Activated naive CD4-positive, alpha-beta T cell treated with Interleukin-2 at 50 U/mL for 16 hours (primary cell): ENCODE data around the gene SRPK3.

Source experiments
- DNase-seq: peaks from one replicate; pipeline ENCODE4 v3.0.0-alpha.2; 2020

The SRPK3 gene

GRCh38 chrX:153789654-153790053 lies 8.8 kb downstream of the SRPK3 start:
- DNase-seq = no peak

DNA sequence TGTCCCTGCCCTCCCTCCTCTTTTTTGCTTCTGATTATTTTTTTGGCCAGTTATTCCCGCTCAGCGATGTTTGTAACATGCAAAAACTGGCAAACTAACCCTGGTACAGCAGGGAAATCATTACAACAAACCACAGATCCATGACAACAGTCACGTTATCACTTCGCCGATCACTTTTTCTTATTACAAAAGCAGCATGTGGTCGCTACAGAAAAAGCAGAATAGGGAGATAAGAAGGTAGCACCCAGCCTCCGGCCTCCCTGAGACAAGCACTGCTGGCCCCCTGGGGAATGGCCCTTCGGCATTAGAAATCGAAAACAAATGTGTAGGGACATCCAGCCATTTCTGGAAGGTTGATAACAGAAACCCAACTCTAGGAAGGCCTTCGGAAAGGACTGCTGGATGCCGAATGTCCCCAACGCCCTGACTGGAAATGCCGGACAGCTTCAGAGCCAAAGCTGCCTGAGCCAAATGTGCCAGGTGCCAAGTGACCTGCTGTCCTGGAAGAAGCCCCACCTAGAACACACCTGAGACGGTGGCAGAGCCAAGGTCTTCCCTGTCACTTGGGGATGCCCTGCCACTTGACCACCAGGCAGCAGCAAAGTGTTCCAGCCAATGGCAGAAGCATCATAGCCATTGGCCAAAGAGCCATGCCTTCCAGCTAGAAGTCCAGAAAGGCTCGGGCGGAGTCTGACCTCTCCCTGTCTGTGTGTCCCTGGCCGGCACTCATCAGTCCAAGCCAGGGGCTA lies 10.4 kb downstream of the SRPK3 start:
- DNase-seq = no peak

GRCh38 chrX:153792368-153792767 lies 11.5 kb downstream of the SRPK3 start:
- no peak for DNase-seq

DNA sequence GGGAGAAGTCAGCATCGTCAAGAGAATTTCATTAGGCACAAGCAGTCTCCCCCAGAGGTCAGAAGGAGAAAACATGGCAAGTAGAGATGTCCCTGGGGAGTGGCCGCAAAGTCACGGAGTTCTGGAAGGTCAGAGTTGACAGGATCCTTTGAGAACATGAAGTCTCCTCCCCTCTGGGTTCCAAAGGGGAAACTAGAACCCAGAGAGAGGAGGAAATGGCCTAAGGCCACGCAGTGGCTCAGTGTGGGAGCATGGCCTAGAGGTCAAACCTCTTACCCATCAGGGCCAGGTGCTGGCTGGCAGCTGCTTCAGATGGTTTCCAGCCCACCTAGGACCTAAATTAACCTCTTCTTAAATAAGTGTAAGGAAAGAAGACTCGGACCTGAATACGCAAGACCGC lies 12.4 kb downstream of the SRPK3 start:
- DNase-seq = no peak

- DNase-seq = peak; percentile 91
Measured at GRCh38 chrX:153794018-153794896, 13.4 kb downstream of the SRPK3 start, which contains the start of the genes IDH3G and SSR4. Gene IDH3G, minus strand, starts transcription at chrX:153794375. Its CDS starts 49 bp downstream, at chrX:153794326. Gene SSR4, plus strand, starts transcription at chrX:153794668. Its CDS starts 20 bp downstream, at chrX:153794688.

DNA sequence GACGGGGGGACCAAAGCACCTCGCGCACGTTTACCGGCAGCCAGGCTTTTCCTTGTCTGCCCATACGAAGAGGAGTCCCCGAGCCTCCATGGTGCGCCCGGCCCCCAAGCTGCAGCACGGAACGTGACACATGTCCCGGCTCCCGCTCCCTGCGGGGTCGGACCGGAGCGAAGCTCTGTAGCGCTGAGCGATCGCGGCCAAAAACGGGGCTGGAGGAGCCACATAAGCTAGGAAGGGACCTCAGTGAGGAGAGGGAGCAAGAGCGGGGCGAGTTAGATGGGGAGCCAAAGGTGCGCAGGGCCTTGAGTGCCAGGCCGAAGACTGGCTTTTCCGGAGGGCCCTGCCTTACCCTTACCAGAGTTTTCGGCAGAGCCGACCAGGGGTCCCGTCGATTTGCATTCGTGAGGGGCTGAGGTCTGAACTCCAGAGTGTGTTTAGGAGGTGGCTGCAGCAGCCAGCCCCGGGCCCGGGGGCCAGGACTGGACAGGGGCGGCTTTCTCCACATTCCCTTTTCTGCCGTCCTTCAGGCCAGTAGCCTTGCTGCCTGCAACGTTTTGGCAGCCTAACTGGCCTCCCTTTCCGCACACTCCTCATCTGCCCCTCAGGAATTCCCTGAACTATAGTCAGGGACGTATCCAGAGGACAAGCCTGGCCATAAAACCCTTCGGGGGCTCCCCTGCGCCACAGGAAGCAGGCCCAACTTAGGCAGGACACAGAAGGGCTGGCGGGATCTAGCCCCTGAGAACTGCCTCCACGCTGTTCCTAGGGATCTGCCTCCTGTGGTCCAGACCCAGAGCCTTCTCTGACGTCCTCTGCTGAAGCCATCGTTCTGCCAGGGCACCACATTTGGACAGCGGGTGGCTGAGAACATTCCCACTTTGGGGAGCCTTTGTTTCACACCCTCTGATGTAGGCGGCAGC lies 14.3 kb downstream of the SRPK3 start:
- peak; percentile 28 for DNase-seq

GRCh38 chrX:153797415-153798015 lies 16.7 kb downstream of the SRPK3 start:
- DNase-seq = no peak

DNA sequence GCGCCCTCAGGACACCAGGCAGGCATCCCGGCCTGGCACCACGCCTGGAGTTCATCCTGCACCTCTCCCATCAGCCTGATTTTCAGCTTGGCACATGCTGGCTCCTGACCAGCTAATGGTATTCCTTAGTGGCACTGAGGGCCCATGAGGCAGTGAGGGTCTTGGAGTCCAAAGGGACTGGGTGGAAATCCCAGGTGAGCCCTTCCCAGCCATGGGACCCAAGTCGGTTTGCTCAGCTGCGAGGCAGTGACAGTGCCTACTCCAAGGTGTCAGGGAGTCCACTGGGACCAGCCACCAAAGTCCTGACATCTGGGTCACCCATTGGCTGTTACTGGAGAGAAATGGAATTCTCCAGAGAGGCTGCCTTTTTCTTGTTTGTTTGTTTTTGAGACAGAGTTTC lies 18.5 kb downstream of the SRPK3 start:
- no peak for DNase-seq

DNA sequence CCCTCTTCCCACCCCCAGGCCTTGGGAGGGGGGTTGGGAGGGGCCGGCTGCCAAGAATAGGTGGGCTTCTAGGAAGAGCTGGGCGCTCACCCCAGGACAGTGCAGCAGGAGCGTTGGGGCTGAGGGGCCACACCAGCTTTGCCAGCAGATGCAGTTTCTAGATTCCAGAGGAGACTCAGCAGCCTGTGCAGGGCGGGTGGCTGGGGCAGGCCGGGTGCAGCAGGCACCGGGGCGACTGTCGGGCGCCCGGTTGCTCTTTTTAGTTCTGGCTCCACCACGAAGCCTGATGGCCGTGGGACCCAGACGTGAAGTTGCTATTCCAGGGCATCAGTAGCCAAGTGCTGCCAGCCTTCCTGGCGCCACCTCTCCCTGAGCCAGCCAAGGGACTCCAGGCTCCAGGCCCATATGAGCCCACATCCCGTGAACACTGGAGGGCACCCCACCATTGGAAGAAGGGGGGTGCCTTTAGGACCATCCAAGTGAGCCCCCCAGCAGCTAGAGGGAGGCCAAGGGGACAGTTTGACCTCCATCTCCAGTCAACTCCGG lies 19.4 kb downstream of the SRPK3 start:
- no peak for DNase-seq

GRCh38 chrX:153800746-153801145 lies 19.9 kb downstream of the SRPK3 start:
- DNase-seq = no peak

DNA sequence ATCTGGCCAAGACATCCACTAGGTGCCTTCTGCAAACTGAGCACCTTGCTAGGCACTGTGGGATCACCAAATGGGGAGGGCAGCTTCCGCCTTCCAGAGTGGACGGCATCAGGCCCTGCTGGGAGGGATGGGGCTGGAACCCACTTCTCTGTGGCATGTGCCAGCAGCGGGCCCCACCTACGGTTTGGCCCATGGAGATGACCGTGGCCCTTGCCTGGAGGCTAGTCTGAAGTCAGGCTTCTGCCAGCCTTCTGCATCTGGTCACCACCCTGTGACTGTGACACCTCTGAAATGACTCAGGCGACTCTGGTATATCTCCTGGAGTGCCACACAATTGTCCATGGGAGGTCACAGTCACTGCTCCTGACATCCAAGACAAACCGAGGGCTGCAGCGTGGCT lies 20.8 kb downstream of the SRPK3 start:
- DNase-seq = no peak

DNA sequence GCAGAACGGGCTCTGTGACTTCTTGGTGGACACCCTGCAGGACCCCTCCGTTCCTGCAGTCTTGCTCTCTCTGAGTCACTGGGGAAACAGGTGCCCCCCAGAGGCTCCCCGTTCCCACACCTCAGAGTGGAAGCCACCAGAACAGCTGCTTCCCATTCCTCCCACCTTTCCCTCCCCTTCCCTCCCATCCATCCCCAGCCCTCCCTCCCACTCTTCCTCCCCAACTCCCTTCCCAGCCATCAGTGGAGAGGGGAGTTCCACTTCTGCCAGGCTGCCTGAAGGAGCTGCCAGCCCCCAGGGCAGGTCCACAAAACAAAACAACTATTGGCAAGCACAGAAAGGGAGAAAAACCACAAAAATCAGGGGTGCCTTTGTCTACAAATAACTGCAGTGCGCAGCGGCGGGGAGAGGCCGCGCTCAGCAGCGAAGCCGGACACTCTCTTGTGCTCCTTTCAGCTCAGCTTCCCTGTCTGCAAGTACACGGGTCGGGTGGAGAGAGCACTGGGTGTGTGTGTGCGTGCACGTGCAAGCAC lies 21.7 kb downstream of the SRPK3 start:
- no peak for DNase-seq

GRCh38 chrX:153803211-153804099 lies 22.6 kb downstream of the SRPK3 start:
- no peak for DNase-seq

GRCh38 chrX:153804100-153804595 lies 23.3 kb downstream of the SRPK3 start:
- DNase-seq = no peak

DNA sequence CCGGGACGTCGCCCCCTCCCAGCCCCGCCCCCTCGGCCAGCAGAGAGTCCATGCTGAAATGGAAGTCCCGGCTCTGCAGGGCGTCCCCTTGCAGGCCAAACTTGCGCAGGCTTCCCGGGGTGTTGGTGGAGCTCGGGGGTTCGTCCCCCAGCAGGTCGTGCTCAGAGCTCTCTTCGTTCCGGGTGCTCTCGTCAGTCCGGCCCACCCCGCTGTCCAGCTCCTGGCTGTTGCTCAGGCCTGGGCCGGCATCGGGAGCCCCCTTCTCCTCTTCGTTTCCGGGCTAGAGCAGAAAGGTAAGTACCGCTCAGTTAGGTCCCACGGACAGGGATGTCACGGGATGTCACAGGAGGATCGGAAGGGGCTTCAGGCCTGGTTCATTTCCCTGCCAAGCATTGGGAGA lies 23.8 kb downstream of the SRPK3 start:
- no peak for DNase-seq

DNA sequence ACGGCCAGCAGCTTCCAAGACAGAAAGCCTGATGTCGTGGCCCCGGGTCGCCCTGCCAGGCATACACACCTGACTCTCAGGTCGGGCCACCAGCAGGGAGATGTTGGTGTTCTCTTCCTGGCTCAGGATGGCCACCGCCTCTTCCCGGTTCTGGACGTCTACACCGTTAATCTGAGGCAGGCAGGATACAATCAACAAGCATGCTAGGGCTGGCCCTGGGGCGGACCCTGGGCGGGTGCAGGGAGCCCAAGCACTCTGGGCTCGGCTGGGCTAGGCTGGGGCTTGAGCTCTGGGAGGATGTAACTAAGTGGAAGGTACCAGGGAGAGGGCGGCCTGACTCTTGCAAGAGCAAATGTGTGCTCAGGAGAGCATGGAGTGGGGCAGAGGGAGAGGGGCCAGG lies 24.6 kb downstream of the SRPK3 start:
- DNase-seq = no peak

DNA sequence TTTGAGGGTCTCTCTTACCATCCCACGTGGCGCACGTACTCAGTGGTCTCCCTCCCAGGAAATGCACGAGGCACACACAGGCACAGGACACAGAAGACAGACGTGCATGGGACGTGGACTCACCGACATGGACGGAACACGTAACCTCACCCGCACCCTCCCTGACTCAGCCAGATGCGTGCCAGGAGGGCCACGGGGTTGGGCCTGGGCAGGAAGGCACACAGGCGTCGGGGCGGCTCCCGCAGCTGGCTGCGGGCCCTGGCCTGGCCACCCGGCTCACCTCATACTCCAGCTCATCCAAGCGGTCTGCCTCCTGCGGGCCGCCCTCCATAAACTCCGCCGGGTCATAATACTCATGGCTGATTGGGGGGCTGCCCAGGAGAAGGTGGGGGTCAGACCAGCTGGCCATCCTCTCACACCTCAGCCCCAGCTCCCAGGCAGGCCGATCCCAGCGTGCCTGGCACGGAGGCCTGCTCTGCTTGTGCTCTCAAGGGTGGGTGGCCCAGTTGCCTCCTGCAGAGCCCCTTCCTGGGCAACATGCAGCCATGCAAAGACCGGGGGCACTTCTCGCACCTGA lies 26.2 kb downstream of the SRPK3 start:
- no peak for DNase-seq

GRCh38 chrX:153807976-153808375 lies 27.1 kb downstream of the SRPK3 start:
- DNase-seq = no peak

GRCh38 chrX:153812220-153812619 lies 31.4 kb downstream of the SRPK3 start:
- no peak for DNase-seq

DNA sequence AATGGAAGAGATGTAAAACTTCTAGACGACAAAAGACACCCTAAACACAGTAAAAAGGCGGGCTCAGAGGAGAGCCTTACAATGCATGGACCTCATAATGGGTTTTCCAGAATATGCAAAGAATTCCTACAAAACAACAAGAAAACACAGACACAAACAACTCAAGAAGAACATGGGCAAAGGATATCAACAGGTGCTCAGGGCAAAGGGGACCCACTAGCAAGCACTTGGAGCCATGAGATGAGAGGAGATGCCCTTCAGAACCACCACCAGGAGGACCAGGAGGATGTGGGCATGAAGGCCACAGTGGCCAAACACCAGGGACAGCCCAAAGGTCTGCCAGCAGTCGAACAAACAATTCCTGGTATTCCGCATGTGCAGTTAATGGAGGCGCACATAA lies 32.3 kb downstream of the SRPK3 start:
- DNase-seq = no peak
